ENCODE results near the gene PELI1. TPM values are rescaled to one million over a fixed set of nuclear protein-coding genes. Genes with fewer than 3 reads are reported as not detected.

PELI1 gene
- total and polyA plus RNA-seq, 8 donors: 6.9 to 165 (median 27.5) TPM

- Histone ChIP-seq H3K9me3 (no peaks in the 10 kb centered on the region), H3K4me1 (no peaks in the 10 kb centered on the region), H3K27me3 (no peaks in the 10 kb centered on the region), H3K4me3 (no peak overlapping the region), H3K27ac (no peak overlapping the region), H3K36me3 (no peaks in the 10 kb centered on the region)
- TF ChIP-seq POLR2A (IDR thresholded peaks at IDR 0.05): no peak
- TF ChIP-seq CTCF (IDR thresholded peaks at IDR 0.05): no peak
- no peak for TF ChIP-seq POLR2AphosphoS5 (IDR thresholded peaks at IDR 0.05)
- TF ChIP-seq EP300 (IDR thresholded peaks at IDR 0.05): no peak
- DNase-seq: no peak
- WGBS, 5 donors: 85 to 91% (median 89%) methylated on average over 2 of the region's 2 CpGs
- intact Hi-C loops (cut with DNase I; ENCODE audit: low total_unique reads): no loop called here
Observed at GRCh38 chr2:64056021-64056420, 88.2 kb downstream of the PELI1 start.

- intact Hi-C loops (cut with DNase I; ENCODE audit: low total_unique reads): no loop called here
- no peak overlapping the region for H3K27ac ChIP-seq
- DNase-seq: no peak
- H3K9me3 ChIP-seq: no peaks in the 10 kb centered on the region
- H3K36me3 ChIP-seq: no peaks in the 10 kb centered on the region
- H3K4me3 ChIP-seq: no peak overlapping the region
- H3K4me1 ChIP-seq: peaks cover 0 to 8% (median 0%) of the 10 kb centered on the region in 4 donors
- no peaks in the 10 kb centered on the region for H3K27me3 ChIP-seq
- WGBS, 5 donors: 61 to 78% (median 66%) methylated on average over 4 of the region's 4 CpGs
- TF ChIP-seq EP300 (IDR thresholded peaks at IDR 0.05): no peak
Observed at GRCh38 chr2:64054161-64054915, 89.9 kb downstream of the PELI1 start.

DNA sequence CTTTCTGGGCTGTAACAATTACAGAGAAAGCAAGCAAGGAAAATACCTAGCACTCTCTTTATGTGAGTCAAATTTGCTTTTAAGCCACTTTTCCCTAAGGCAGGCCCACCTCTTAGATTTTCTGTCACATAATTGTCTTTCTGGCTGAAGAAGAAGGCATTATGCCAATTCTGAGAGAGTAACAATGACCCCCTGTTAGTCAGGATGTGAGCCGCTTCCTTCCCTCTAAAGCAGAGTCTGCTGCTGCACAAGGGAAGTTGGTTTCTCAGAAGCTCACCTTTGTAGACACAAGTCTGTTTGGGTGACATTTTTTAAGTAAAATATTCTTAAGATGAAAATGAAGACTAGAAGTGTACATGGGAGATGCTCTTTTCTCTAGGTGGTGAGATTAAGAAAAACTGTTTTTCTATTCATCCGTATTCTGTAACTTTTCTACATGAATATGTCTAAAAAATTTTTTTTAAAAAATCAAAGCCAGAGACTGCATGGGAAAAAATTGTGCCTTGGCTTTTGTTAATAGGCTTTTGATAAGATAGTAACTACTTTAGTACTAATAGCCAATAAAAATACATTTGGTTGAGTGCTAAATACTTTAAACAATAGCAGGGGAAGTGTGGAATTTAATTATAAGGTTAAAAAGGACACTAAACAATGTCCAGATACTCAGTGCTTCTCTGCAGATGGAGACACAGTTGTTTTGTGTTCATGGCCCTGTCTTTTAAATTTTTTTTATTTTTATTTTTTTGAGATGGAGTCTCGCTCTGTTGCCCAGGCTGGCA lies 91.6 kb downstream of the PELI1 start:
- Histone ChIP-seq H3K9me3 (no peaks in the 10 kb centered on the region), H3K4me3 (no peak overlapping the region), H3K36me3 (no peaks in the 10 kb centered on the region), H3K27ac (peak overlapping the region in 1 of 5 donors; percentile 17), H3K27me3 (no peaks in the 10 kb centered on the region), H3K4me1 (peaks cover 0 to 8% (median 0%) of the 10 kb centered on the region in 4 donors)
- 73 to 83% (median 77%) methylated on average over 3 of the region's 3 CpGs for WGBS, 5 donors
- DNase-seq: peak in 1 of 2 donors; percentile 54
- intact Hi-C loops (cut with DNase I; ENCODE audit: low total_unique reads): no loop called here
- TF ChIP-seq CTCF (IDR thresholded peaks at IDR 0.05) (no peak), POLR2AphosphoS5 (IDR thresholded peaks at IDR 0.05) (peak in 2 of 3 donors; percentile 10 to 17)

GRCh38 chr2:64049633-64050220 lies 94.5 kb downstream of the PELI1 start:
- Histone ChIP-seq H3K27me3 (no peaks in the 10 kb centered on the region), H3K9me3 (no peaks in the 10 kb centered on the region), H3K4me1 (peaks cover 0 to 8% (median 0%) of the 10 kb centered on the region in 4 donors), H3K4me3 (no peak overlapping the region), H3K36me3 (no peaks in the 10 kb centered on the region), H3K27ac (no peak overlapping the region)
- peak; percentile 61 to 91 for DNase-seq
- 1 to 13% (median 3%) methylated on average over 3 of the region's 3 CpGs for WGBS, 5 donors
- TF ChIP-seq EP300 (IDR thresholded peaks at IDR 0.05) (no peak), CTCF (IDR thresholded peaks at IDR 0.05) (peak in 5 of 7 experiments; percentile 60 to 89 (median 85)), POLR2AphosphoS5 (IDR thresholded peaks at IDR 0.05) (peak in 1 of 3 donors; percentile 64), POLR2A (IDR thresholded peaks at IDR 0.05) (no peak)
- intact Hi-C loops (cut with DNase I; ENCODE audit: low total_unique reads): loop anchor here (5.0 kb wide), 1 partner anchor 263 kb away; no protein-coding TSS in a partner anchor

Data from stomach (tissue), 9 donors.